GM21723 (cell line): ENCODE data around the gene TEX30.
"Not testable (repeated sequence)": the region's sequence is repeated elsewhere in the genome, so short reads cannot be mapped to it uniquely, and the experiment has no call there.

ENCODE experiments used
- ATAC-seq: cut with Tn5 transposase; IDR thresholded peaks from one replicate; pipeline ENCODE4 v1.9.1; 2021; ENCODE audit warnings: mild to moderate bottlenecking, moderate library complexity; ENCODE audit not compliant: unreplicated experiment

TEX30 gene

GRCh38 chr13:102780656-102781055, 7.1 kb upstream of the TEX30 start:
- ATAC-seq, result not testable (repeated sequence)

GRCh38 chr13:102779436-102780159, 6.0 kb upstream of the TEX30 start:
- ATAC-seq, result no peak

- no peak for ATAC-seq
Measured at GRCh38 chr13:102777736-102778135, 4.2 kb upstream of the TEX30 start.

DNA sequence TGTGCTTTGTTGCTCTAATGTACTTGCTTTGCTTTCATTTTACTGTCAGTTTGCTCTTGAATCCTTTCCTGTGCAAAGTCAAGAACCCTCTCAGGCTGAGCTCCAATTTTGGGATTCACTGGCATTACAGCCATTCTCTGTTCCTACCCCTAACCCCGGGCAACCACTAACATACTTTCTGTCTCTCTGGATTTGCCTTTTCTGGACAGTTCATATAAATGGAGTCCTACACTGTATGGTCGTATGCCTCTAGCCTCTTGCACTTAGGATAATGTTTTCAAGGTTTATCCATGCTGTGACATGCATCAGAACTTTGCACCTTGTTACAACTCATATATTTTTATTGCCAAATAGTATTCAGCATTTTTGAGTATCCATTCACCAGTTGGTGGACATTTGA, 2.7 kb upstream of the TEX30 start:
- ATAC-seq, result no peak

DNA sequence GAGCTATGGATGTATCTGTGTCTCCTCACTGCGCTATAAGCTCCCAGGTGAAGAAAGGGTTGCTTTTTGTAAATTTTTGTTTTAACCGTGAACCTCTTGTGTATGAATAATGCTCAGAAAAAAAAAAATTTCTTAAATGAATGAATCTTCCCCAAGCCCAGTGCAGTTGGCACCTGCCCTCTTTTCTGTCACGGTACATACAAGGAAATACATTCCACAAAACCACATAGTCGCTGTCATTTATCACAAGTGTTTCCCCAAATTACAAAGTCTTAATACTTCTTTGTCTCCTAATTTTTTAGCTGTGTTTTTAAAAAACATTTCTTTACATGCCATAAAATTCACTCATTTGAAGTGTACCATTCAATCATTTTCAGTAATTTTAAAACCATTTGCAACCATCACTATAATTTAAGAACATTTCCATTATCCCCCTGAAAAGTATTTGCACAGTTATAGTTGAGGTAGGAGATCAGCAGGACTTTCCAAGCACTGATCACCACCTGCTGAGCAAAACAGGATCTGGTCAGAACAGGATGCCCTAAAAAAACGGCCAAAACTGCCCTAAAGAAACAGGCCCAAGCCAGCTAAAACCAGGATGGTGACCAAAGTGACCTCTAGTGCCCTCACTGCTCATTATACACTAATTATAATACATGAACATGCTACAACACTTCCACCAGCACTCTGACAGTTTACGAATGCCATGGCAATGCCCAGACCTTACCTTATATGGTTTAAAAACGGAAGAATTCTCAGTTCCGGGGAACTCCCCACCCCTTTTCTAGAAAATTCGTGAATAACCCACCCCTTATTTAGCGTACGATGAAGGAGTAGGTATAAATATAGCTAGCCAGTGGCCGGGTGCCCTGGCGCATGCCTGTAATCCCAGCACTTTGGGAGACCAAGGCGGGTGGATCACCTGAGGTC, 1.3 kb upstream of the TEX30 start:
- no peak for ATAC-seq

DNA sequence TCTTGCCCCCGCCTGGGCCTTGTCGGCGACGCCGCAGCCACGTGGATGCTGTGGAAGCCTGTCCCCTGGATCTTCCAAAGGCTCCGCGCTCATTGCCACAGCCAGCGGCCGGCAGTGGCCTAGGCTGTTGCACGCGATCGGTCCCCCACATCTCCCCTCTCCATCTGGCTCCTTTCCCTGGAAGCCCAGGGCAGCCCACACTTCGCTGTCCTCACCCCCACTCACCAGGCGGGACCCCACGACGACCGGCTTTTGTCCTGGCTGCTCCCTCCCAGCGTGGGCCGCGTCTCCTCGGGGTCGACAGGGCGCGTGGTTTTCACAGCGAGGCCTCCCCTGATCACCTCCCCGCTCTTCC, 605 bp upstream of the TEX30 start:
- ATAC-seq, result no peak

DNA sequence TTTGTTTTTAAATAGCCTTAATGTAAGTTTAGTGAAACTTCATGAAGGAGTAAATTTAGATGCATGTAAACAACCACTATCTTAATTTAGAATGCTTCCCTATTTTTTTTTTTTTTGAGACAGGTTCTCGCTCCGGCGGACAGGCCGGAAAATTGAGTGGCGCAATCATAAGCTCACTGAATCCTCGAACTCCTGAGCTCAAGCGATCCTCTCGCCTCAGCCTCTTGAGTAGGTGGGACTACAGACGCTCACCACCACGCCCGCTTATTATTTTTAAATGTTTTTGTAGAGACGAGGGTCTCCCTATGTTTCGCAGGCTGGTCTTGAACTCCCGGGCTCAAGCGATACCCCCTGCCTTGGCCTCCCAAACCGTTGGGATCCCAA, 1.6 kb downstream of the TEX30 start:
- no peak for ATAC-seq

GRCh38 chr13:102771298-102772041, 2.1 kb downstream of the TEX30 start:
- no peak for ATAC-seq

GRCh38 chr13:102770435-102770834, 3.2 kb downstream of the TEX30 start:
- ATAC-seq, result no peak

DNA sequence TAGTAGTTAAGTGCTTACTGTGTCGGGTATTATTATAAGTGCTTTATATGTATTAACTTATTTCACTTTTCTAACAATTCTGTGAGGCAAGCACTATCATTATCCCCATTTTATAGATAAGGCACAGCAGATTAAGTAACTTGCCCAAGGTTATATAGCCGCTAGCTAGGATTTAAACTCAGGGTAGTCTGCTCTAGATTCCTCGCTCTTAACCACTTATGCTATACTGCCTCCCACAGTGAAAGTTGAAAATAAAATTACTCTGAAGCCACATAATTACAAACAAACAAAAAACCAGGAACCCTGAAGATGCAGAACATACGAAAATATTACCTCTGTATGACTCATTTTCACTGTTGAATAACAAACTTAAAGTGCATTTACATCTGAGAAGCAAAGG, 3.9 kb downstream of the TEX30 start:
- no peak for ATAC-seq

- no peak for ATAC-seq
Measured at GRCh38 chr13:102768909-102769308, 4.7 kb downstream of the TEX30 start.

- ATAC-seq, result no peak
Measured at GRCh38 chr13:102763741-102764140, 9.8 kb downstream of the TEX30 start.

DNA sequence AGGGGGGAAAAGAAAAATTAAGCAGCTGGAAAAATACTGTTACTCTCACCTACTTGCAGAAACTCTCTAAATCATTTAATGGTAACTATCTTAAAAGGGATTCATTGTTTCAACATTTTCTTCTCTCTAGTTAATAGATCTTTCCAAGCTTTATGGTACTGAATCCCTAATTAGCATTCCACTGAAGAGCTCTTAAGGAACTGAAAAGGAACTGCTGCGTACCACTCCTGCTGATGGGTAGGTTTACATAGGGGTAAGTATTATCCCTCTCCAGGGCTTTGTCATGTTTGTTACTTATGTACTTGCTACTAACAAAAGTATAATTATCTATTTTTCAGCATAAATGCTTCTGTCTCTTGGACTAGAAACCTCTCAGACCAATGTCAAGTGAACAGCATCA, 12.5 kb downstream of the TEX30 start:
- no peak for ATAC-seq

- ATAC-seq, result no peak
Measured at GRCh38 chr13:102758842-102759241, 14.7 kb downstream of the TEX30 start.

GRCh38 chr13:102757006-102757405, 16.6 kb downstream of the TEX30 start:
- ATAC-seq, result no peak

DNA sequence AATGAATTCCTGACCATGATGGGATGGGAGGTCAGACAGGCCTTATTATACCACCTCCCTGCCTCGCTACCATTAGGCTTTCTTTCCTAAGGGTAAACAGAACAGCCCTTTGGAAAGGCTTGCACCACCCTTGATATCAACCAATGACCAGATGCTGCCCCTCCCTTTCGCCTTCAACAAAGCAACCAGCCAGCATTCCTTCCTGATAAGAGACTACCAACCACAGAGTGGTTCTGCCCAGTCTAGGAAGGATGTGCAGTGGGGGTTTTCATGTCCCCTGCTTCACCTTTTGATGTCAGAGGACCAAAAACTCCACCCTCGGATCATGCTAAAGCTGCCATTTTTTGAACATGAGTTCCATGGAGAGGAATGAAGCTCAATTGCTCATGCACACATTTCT, 21.7 kb downstream of the TEX30 start:
- no peak for ATAC-seq

DNA sequence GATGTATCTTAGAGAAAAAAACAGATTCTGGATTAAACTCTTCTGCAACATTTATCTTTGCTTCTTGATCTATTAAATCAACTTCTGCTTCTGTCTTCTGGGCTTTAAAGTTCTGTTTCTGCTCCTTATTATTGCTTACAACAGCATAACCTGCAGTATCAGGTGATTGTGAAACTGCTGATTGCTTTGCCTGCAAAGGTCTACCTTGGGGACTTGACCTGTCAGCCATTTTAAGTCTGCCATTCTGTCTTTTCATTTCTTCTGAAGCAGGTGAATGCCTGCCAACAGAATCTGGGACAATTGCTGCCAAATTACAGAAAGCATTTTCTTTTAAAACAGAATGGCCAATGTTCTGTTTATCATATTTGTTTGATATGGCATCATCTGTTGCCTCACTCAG, 31.1 kb downstream of the TEX30 start:
- no peak for ATAC-seq

DNA sequence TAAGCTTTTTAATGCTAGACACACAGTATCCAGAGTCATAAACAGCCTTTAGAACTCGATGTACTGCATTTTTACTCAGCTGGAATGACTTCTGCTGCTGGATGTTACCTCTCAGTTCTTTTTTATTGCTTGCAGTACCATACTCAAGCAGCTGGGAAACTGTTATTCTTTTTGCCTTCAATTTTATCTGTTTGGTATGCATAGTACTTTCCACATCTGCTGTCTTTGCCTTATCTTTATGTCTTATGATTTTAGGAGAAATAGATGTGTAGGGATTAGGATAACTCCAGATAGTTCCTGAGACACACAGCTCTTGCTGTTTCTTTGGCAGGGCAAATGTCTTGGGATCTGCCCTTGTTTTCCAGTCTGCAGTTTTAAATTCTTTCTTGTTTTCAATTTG, 31.5 kb downstream of the TEX30 start:
- ATAC-seq, result no peak

- ATAC-seq, result no peak
Measured at GRCh38 chr13:102729560-102730270, 43.9 kb downstream of the TEX30 start.

DNA sequence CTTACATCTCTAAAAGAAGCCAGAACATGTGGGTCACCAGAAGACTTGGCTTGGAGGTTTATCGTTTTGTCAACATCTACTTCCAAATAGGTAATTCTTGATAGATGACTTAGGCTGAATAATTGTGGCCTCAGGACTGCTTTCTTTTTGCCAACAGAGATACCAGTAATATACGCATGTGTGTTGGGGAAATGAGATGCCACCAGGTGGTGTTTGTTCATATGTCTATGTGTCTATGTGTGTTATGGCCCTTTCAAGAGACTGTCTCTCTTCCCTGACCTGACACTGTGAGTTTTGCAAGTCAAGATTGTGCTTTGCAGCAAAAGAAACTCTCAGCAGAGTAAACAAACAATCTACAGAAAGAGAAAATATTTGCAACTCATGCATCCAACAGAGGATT, 47.2 kb downstream of the TEX30 start:
- ATAC-seq, result no peak

GRCh38 chr13:102724923-102725322, 48.7 kb downstream of the TEX30 start:
- peak; percentile 66 for ATAC-seq
